ENCODE data around the gene SSBP3. TPM values are rescaled to one million over a fixed set of nuclear protein-coding genes. Genes with fewer than 3 reads are reported as not detected.
A peak's percentile ranks its signal among the peaks of the same experiment; 100 is the strongest.
"Not testable (repeated sequence)": the region's sequence is repeated elsewhere in the genome, so short reads cannot be mapped to it uniquely, and the experiment has no call there.

Gene SSBP3
- polyA plus RNA-seq, 4 donors, result 24.2 to 41.9 (median 32.2) TPM

- Histone ChIP-seq H3K36me3 (ENCODE audit: control insufficient read depth in 3 of 3, insufficient read depth in 2 of 3, low read depth in 1 of 3, low read length in 3 of 3) (no peaks in the 10 kb centered on the region), H3K9me3 (ENCODE audit: control insufficient read depth in 2 of 2, insufficient read depth in 1 of 2, low read depth in 1 of 2, low read length in 1 of 2) (no peaks in the 10 kb centered on the region), H3K4me3 (ENCODE audit: low read depth in 1 of 3, low read length in 3 of 3) (no peak overlapping the region), H3K4me1 (ENCODE audit: control insufficient read depth in 3 of 3, insufficient read depth in 2 of 3, low read depth in 1 of 3, low read length in 2 of 3) (no peaks in the 10 kb centered on the region), H3K27me3 (ENCODE audit: control insufficient read depth in 3 of 3, insufficient read depth in 3 of 3, low read length in 3 of 3) (no peaks in the 10 kb centered on the region), H3K27ac (ENCODE audit: low read depth in 1 of 3, low read length in 2 of 3) (no peak overlapping the region)
- WGBS, 3 donors, result 78 to 84% (median 81%) methylated on average over 6 of the region's 6 CpGs
- DNase-seq, result no peak
- FAIRE-seq, result no peak
Measured at GRCh38 chr1:54437783-54438182, 31.6 kb upstream of the SSBP3 start.

GRCh38 chr1:54436826-54437225 is 30.6 kb upstream of the SSBP3 start:
- DNase-seq, result peak in 1 of 2 donors; percentile 44
- FAIRE-seq, result no peak
- no peaks in the 10 kb centered on the region for H3K27me3 ChIP-seq (ENCODE audit: control insufficient read depth in 3 of 3, insufficient read depth in 3 of 3, low read length in 3 of 3)
- H3K9me3 ChIP-seq (ENCODE audit: control insufficient read depth in 2 of 2, insufficient read depth in 1 of 2, low read depth in 1 of 2, low read length in 1 of 2), result no peaks in the 10 kb centered on the region
- H3K27ac ChIP-seq (ENCODE audit: low read depth in 1 of 3, low read length in 2 of 3), result no peak overlapping the region
- no peak overlapping the region for H3K4me3 ChIP-seq (ENCODE audit: low read depth in 1 of 3, low read length in 3 of 3)
- no peaks in the 10 kb centered on the region for H3K36me3 ChIP-seq (ENCODE audit: control insufficient read depth in 3 of 3, insufficient read depth in 2 of 3, low read depth in 1 of 3, low read length in 3 of 3)
- no peaks in the 10 kb centered on the region for H3K4me1 ChIP-seq (ENCODE audit: control insufficient read depth in 3 of 3, insufficient read depth in 2 of 3, low read depth in 1 of 3, low read length in 2 of 3)
- WGBS, 3 donors, result 59 to 82% (median 80%) methylated on average over 5 of the region's 5 CpGs

GRCh38 chr1:54429838-54430237 is 23.6 kb upstream of the SSBP3 start:
- H3K4me3 ChIP-seq (ENCODE audit: low read depth in 1 of 3, low read length in 3 of 3), result no peak overlapping the region
- WGBS, 3 donors, result 85 to 90% (median 88%) methylated on average over 6 of the region's 6 CpGs
- no peaks in the 10 kb centered on the region for H3K9me3 ChIP-seq (ENCODE audit: control insufficient read depth in 2 of 2, insufficient read depth in 1 of 2, low read depth in 1 of 2, low read length in 1 of 2)
- no peaks in the 10 kb centered on the region for H3K4me1 ChIP-seq (ENCODE audit: control insufficient read depth in 3 of 3, insufficient read depth in 2 of 3, low read depth in 1 of 3, low read length in 2 of 3)
- DNase-seq (no peak), FAIRE-seq (no peak)
- H3K27ac ChIP-seq (ENCODE audit: low read depth in 1 of 3, low read length in 2 of 3), result no peak overlapping the region
- no peaks in the 10 kb centered on the region for H3K27me3 ChIP-seq (ENCODE audit: control insufficient read depth in 3 of 3, insufficient read depth in 3 of 3, low read length in 3 of 3)
- no peaks in the 10 kb centered on the region for H3K36me3 ChIP-seq (ENCODE audit: control insufficient read depth in 3 of 3, insufficient read depth in 2 of 3, low read depth in 1 of 3, low read length in 3 of 3)

- H3K36me3 ChIP-seq (ENCODE audit: control insufficient read depth in 3 of 3, insufficient read depth in 2 of 3, low read depth in 1 of 3, low read length in 3 of 3), result no peaks in the 10 kb centered on the region
- H3K4me1 ChIP-seq (ENCODE audit: control insufficient read depth in 3 of 3, insufficient read depth in 2 of 3, low read depth in 1 of 3, low read length in 2 of 3), result no peaks in the 10 kb centered on the region
- no peaks in the 10 kb centered on the region for H3K27me3 ChIP-seq (ENCODE audit: control insufficient read depth in 3 of 3, insufficient read depth in 3 of 3, low read length in 3 of 3)
- WGBS, 3 donors, result 72 to 81% (median 80%) methylated on average over 10 of the region's 10 CpGs
- FAIRE-seq (no peak), DNase-seq (no peak)
- no peaks in the 10 kb centered on the region for H3K9me3 ChIP-seq (ENCODE audit: control insufficient read depth in 2 of 2, insufficient read depth in 1 of 2, low read depth in 1 of 2, low read length in 1 of 2)
- H3K27ac ChIP-seq (ENCODE audit: low read depth in 1 of 3, low read length in 2 of 3), result no peak overlapping the region
- H3K4me3 ChIP-seq (ENCODE audit: low read depth in 1 of 3, low read length in 3 of 3), result no peak overlapping the region
Measured at GRCh38 chr1:54428837-54429518, 22.8 kb upstream of the SSBP3 start.

- DNase-seq, result peak; percentile 72 to 80
- no peaks in the 10 kb centered on the region for H3K36me3 ChIP-seq (ENCODE audit: control insufficient read depth in 3 of 3, insufficient read depth in 2 of 3, low read depth in 1 of 3, low read length in 3 of 3)
- FAIRE-seq, result no peak
- no peaks in the 10 kb centered on the region for H3K27me3 ChIP-seq (ENCODE audit: control insufficient read depth in 3 of 3, insufficient read depth in 3 of 3, low read length in 3 of 3)
- H3K27ac ChIP-seq (ENCODE audit: low read depth in 1 of 3, low read length in 2 of 3), result peak overlapping the region in 1 of 3 donors; percentile 40
- H3K4me3 ChIP-seq (ENCODE audit: low read depth in 1 of 3, low read length in 3 of 3), result no peak overlapping the region
- no peaks in the 10 kb centered on the region for H3K9me3 ChIP-seq (ENCODE audit: control insufficient read depth in 2 of 2, insufficient read depth in 1 of 2, low read depth in 1 of 2, low read length in 1 of 2)
- 64 to 78% (median 72%) methylated on average over 9 of the region's 9 CpGs for WGBS, 3 donors
- H3K4me1 ChIP-seq (ENCODE audit: control insufficient read depth in 3 of 3, insufficient read depth in 2 of 3, low read depth in 1 of 3, low read length in 2 of 3), result no peaks in the 10 kb centered on the region
Measured at GRCh38 chr1:54425152-54425584, 19.0 kb upstream of the SSBP3 start.

GRCh38 chr1:54424398-54424797 is 18.2 kb upstream of the SSBP3 start:
- H3K4me1 ChIP-seq (ENCODE audit: control insufficient read depth in 3 of 3, insufficient read depth in 2 of 3, low read depth in 1 of 3, low read length in 2 of 3), result no peaks in the 10 kb centered on the region
- no peaks in the 10 kb centered on the region for H3K27me3 ChIP-seq (ENCODE audit: control insufficient read depth in 3 of 3, insufficient read depth in 3 of 3, low read length in 3 of 3)
- no peak overlapping the region for H3K4me3 ChIP-seq (ENCODE audit: low read depth in 1 of 3, low read length in 3 of 3)
- no peaks in the 10 kb centered on the region for H3K36me3 ChIP-seq (ENCODE audit: control insufficient read depth in 3 of 3, insufficient read depth in 2 of 3, low read depth in 1 of 3, low read length in 3 of 3)
- H3K27ac ChIP-seq (ENCODE audit: low read depth in 1 of 3, low read length in 2 of 3), result no peak overlapping the region
- WGBS, 3 donors, result 71 to 92% (median 84%) methylated on average over 2 of the region's 2 CpGs
- no peaks in the 10 kb centered on the region for H3K9me3 ChIP-seq (ENCODE audit: control insufficient read depth in 2 of 2, insufficient read depth in 1 of 2, low read depth in 1 of 2, low read length in 1 of 2)
- FAIRE-seq (no peak), DNase-seq (no peak)

- WGBS, 3 donors, result 46 to 61% (median 51%) methylated on average over 4 of the region's 4 CpGs
- no peaks in the 10 kb centered on the region for H3K36me3 ChIP-seq (ENCODE audit: control insufficient read depth in 3 of 3, insufficient read depth in 2 of 3, low read depth in 1 of 3, low read length in 3 of 3)
- no peaks in the 10 kb centered on the region for H3K4me1 ChIP-seq (ENCODE audit: control insufficient read depth in 3 of 3, insufficient read depth in 2 of 3, low read depth in 1 of 3, low read length in 2 of 3)
- no peak for FAIRE-seq
- no peak for DNase-seq
- no peak overlapping the region for H3K4me3 ChIP-seq (ENCODE audit: low read depth in 1 of 3, low read length in 3 of 3)
- no peaks in the 10 kb centered on the region for H3K27me3 ChIP-seq (ENCODE audit: control insufficient read depth in 3 of 3, insufficient read depth in 3 of 3, low read length in 3 of 3)
- no peaks in the 10 kb centered on the region for H3K9me3 ChIP-seq (ENCODE audit: control insufficient read depth in 2 of 2, insufficient read depth in 1 of 2, low read depth in 1 of 2, low read length in 1 of 2)
- no peak overlapping the region for H3K27ac ChIP-seq (ENCODE audit: low read depth in 1 of 3, low read length in 2 of 3)
Measured at GRCh38 chr1:54421101-54421504, 14.9 kb upstream of the SSBP3 start.

GRCh38 chr1:54418598-54418997 is 12.4 kb upstream of the SSBP3 start:
- not testable (repeated sequence) for H3K36me3 ChIP-seq (ENCODE audit: control insufficient read depth in 3 of 3, insufficient read depth in 2 of 3, low read depth in 1 of 3, low read length in 3 of 3); FAIRE-seq; H3K27ac ChIP-seq (ENCODE audit: low read depth in 1 of 3, low read length in 2 of 3); H3K4me3 ChIP-seq (ENCODE audit: low read depth in 1 of 3, low read length in 3 of 3); H3K27me3 ChIP-seq (ENCODE audit: control insufficient read depth in 3 of 3, insufficient read depth in 3 of 3, low read length in 3 of 3); H3K4me1 ChIP-seq (ENCODE audit: control insufficient read depth in 3 of 3, insufficient read depth in 2 of 3, low read depth in 1 of 3, low read length in 2 of 3); H3K9me3 ChIP-seq (ENCODE audit: control insufficient read depth in 2 of 2, insufficient read depth in 1 of 2, low read depth in 1 of 2, low read length in 1 of 2)
- WGBS, 3 donors, result 29 to 73% (median 42%) methylated on average over 6 of the region's 6 CpGs
- DNase-seq, result peak in 1 of 2 donors; percentile 48

GRCh38 chr1:54417123-54417522 is 10.9 kb upstream of the SSBP3 start:
- 36 to 43% (median 42%) methylated on average over 5 of the region's 5 CpGs for WGBS, 3 donors
- H3K4me1 ChIP-seq (ENCODE audit: control insufficient read depth in 3 of 3, insufficient read depth in 2 of 3, low read depth in 1 of 3, low read length in 2 of 3), result no peaks in the 10 kb centered on the region
- no peak overlapping the region for H3K27ac ChIP-seq (ENCODE audit: low read depth in 1 of 3, low read length in 2 of 3)
- DNase-seq (no peak), FAIRE-seq (no peak)
- H3K4me3 ChIP-seq (ENCODE audit: low read depth in 1 of 3, low read length in 3 of 3), result no peak overlapping the region
- no peaks in the 10 kb centered on the region for H3K27me3 ChIP-seq (ENCODE audit: control insufficient read depth in 3 of 3, insufficient read depth in 3 of 3, low read length in 3 of 3)
- no peaks in the 10 kb centered on the region for H3K9me3 ChIP-seq (ENCODE audit: control insufficient read depth in 2 of 2, insufficient read depth in 1 of 2, low read depth in 1 of 2, low read length in 1 of 2)
- H3K36me3 ChIP-seq (ENCODE audit: control insufficient read depth in 3 of 3, insufficient read depth in 2 of 3, low read depth in 1 of 3, low read length in 3 of 3), result no peaks in the 10 kb centered on the region
